Measurements from ENCODE around the gene SRC.

SRC gene

GRCh38 chr20:37451616-37452015, 105.7 kb downstream of the SRC start:
- no peaks in the 10 kb centered on the region for H3K79me2 ChIP-seq (ENCODE audit: insufficient read depth, low read length)
- no peaks in the 10 kb centered on the region for H3K36me3 ChIP-seq (ENCODE audit: insufficient read depth, low read length)
- H3K4me3 ChIP-seq (ENCODE audit: low read depth, low read length, poor library complexity, severe bottlenecking), result no peak overlapping the region
- H3K9me3 ChIP-seq (ENCODE audit: low read length), result no peaks in the 10 kb centered on the region; the same call in 1 of the 2 replicates
- TF ChIP-seq EZH2 (IDR thresholded peaks at IDR 0.05; ENCODE audit: borderline replicate concordance, low read length), result no peak
- no peak for TF ChIP-seq CTCF (IDR thresholded peaks at IDR 0.05; ENCODE audit: low read length)
- no peaks in the 10 kb centered on the region for H3K4me1 ChIP-seq (ENCODE audit: insufficient read depth, low read length, severe bottlenecking)
- H3K27me3 ChIP-seq (ENCODE audit: insufficient read depth, low read length), result no peaks in the 10 kb centered on the region
- no peak overlapping the region for H3K27ac ChIP-seq (ENCODE audit: low read depth, low read length, poor library complexity, severe bottlenecking)
- no peaks in the 10 kb centered on the region for H3K9me2 ChIP-seq (ENCODE audit: low read depth, low read length)
- no peaks in the 10 kb centered on the region for H3F3A ChIP-seq (ENCODE audit: insufficient read depth, low read length)
- H3K4me2 ChIP-seq (ENCODE audit: low read length), result no peak overlapping the region
- no peak overlapping the region for H3K9ac ChIP-seq (ENCODE audit: low read length)
- no peak overlapping the region for H2AFZ ChIP-seq (ENCODE audit: low read length)
- no peaks in the 10 kb centered on the region for H4K20me1 ChIP-seq (ENCODE audit: insufficient read depth, low read length)

- no peaks in the 10 kb centered on the region for H4K20me1 ChIP-seq (ENCODE audit: insufficient read depth, low read length)
- TF ChIP-seq EZH2 (IDR thresholded peaks at IDR 0.05; ENCODE audit: borderline replicate concordance, low read length) (no peak), CTCF (IDR thresholded peaks at IDR 0.05; ENCODE audit: low read length) (no peak)
- no peak overlapping the region for H3K27ac ChIP-seq (ENCODE audit: low read depth, low read length, poor library complexity, severe bottlenecking)
- H3K27me3 ChIP-seq (ENCODE audit: insufficient read depth, low read length), result no peaks in the 10 kb centered on the region
- no peaks in the 10 kb centered on the region for H3F3A ChIP-seq (ENCODE audit: insufficient read depth, low read length)
- no peak overlapping the region for H3K9ac ChIP-seq (ENCODE audit: low read length)
- H3K79me2 ChIP-seq (ENCODE audit: insufficient read depth, low read length), result no peaks in the 10 kb centered on the region
- H3K4me1 ChIP-seq (ENCODE audit: insufficient read depth, low read length, severe bottlenecking), result no peaks in the 10 kb centered on the region
- H3K9me3 ChIP-seq (ENCODE audit: low read length), result no peaks in the 10 kb centered on the region; the same call in 1 of the 2 replicates
- no peak overlapping the region for H3K4me3 ChIP-seq (ENCODE audit: low read depth, low read length, poor library complexity, severe bottlenecking)
- H3K9me2 ChIP-seq (ENCODE audit: low read depth, low read length), result no peaks in the 10 kb centered on the region
- no peak overlapping the region for H2AFZ ChIP-seq (ENCODE audit: low read length)
- H3K4me2 ChIP-seq (ENCODE audit: low read length), result no peak overlapping the region
- H3K36me3 ChIP-seq (ENCODE audit: insufficient read depth, low read length), result no peaks in the 10 kb centered on the region
Measured at GRCh38 chr20:37452236-37452635, 106.3 kb downstream of the SRC start.

DNA sequence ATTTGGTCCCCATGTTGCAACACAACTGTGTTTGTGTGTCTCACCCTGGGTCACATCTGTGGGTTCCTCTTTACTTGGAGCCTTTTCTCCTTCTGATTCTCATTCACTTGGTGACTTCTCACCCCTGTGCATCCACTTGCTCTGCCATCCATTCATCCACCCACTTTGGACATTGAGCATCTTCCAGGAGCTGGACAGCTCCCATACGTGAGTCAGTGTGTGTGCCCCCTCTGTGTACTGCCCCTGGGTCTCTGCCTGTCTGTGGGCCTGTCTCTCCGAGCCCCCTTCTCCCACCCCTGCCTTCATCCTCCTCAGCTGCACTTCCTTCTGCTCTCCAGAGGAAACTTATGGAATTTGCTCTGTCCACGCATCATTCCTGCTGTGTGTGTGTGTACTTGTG, 107.3 kb downstream of the SRC start:
- Histone ChIP-seq H3K79me2 (ENCODE audit: insufficient read depth, low read length) (no peaks in the 10 kb centered on the region), H2AFZ (ENCODE audit: low read length) (no peak overlapping the region), H3K4me1 (ENCODE audit: insufficient read depth, low read length, severe bottlenecking) (no peaks in the 10 kb centered on the region), H4K20me1 (ENCODE audit: insufficient read depth, low read length) (no peaks in the 10 kb centered on the region), H3K4me3 (ENCODE audit: low read depth, low read length, poor library complexity, severe bottlenecking) (no peak overlapping the region), H3K9ac (ENCODE audit: low read length) (no peak overlapping the region), H3K27me3 (ENCODE audit: insufficient read depth, low read length) (no peaks in the 10 kb centered on the region), H3F3A (ENCODE audit: insufficient read depth, low read length) (no peaks in the 10 kb centered on the region), H3K9me3 (ENCODE audit: low read length) (peaks cover 2% of the 10 kb centered on the region; the same call in 1 of the 2 replicates), H3K36me3 (ENCODE audit: insufficient read depth, low read length) (no peaks in the 10 kb centered on the region), H3K27ac (ENCODE audit: low read depth, low read length, poor library complexity, severe bottlenecking) (no peak overlapping the region), H3K9me2 (ENCODE audit: low read depth, low read length) (no peaks in the 10 kb centered on the region), H3K4me2 (ENCODE audit: low read length) (no peak overlapping the region)
- TF ChIP-seq EZH2 (IDR thresholded peaks at IDR 0.05; ENCODE audit: borderline replicate concordance, low read length) (no peak), CTCF (IDR thresholded peaks at IDR 0.05; ENCODE audit: low read length) (no peak)

Measured in OCI-LY1 (cell line).